Measurements from ENCODE around the gene RASGRP1.

- TF ChIP-seq, protein P1, sequence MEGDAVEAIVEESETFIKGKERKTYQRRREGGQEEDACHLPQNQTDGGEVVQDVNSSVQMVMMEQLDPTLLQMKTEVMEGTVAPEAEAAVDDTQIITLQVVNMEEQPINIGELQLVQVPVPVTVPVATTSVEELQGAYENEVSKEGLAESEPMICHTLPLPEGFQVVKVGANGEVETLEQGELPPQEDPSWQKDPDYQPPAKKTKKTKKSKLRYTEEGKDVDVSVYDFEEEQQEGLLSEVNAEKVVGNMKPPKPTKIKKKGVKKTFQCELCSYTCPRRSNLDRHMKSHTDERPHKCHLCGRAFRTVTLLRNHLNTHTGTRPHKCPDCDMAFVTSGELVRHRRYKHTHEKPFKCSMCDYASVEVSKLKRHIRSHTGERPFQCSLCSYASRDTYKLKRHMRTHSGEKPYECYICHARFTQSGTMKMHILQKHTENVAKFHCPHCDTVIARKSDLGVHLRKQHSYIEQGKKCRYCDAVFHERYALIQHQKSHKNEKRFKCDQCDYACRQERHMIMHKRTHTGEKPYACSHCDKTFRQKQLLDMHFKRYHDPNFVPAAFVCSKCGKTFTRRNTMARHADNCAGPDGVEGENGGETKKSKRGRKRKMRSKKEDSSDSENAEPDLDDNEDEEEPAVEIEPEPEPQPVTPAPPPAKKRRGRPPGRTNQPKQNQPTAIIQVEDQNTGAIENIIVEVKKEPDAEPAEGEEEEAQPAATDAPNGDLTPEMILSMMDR (conservative IDR thresholded peaks at IDR 0.05) = no peak
- no peak for TF ChIP-seq EZH2 (IDR thresholded peaks at IDR 0.05; ENCODE audit: low read depth)
These were observed 57.6 kb downstream of the RASGRP1 start for GRCh38 chr15:38506997-38507396.

Data from PC-9 (cell line).